Testis (tissue), 2 donors: Measurements from ENCODE around the gene SLC22A17.

ENCODE experiments used
- POLR2A ChIP-seq: fragments of 450-650 bp; IDR thresholded peaks from one replicate; pipeline ENCODE4 v1.6.1; 2017; ENCODE audit warnings: antibody characterized with exemption, mild to moderate bottlenecking, moderate library complexity
- TF ChIP-seq, protein P1 (sequence below), 3 experiments: fragments of 450-650 bp in 2 of 3; fragments of 200-600 bp in 1 of 3; sonication (generic) in 1 of 3; IDR thresholded peaks; one replicate each; pipeline ENCODE4 v1.5.1; 2016 to 2019; ENCODE audit warnings: antibody characterized with exemption in 3 of 3, mild to moderate bottlenecking in 2 of 3, moderate library complexity in 1 of 3

DNA sequence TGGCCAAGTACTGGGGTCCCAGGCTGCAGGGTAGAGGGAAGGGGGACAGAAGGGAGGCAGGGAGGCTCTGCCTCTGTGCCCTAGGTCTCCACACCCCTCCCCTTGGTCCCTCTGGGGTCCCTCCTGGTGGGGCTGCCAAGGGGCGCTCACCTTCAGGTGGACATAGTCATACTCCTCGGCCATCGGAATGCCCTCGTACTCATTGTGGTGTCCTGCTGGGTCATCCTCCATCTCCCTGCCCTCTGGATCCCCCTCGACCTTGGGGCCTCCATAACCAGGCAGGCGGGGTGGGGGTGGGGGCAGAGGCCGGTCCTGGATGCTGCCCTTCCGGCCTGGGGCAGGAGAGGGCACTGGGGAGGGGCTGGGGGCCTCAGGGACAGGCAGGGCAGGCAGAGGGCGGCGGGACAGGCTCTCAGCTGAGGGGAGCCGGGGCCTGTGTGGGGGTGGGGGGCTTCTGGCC is 6.5 kb upstream of the SLC22A17 start:
- TF ChIP-seq, protein P1, sequence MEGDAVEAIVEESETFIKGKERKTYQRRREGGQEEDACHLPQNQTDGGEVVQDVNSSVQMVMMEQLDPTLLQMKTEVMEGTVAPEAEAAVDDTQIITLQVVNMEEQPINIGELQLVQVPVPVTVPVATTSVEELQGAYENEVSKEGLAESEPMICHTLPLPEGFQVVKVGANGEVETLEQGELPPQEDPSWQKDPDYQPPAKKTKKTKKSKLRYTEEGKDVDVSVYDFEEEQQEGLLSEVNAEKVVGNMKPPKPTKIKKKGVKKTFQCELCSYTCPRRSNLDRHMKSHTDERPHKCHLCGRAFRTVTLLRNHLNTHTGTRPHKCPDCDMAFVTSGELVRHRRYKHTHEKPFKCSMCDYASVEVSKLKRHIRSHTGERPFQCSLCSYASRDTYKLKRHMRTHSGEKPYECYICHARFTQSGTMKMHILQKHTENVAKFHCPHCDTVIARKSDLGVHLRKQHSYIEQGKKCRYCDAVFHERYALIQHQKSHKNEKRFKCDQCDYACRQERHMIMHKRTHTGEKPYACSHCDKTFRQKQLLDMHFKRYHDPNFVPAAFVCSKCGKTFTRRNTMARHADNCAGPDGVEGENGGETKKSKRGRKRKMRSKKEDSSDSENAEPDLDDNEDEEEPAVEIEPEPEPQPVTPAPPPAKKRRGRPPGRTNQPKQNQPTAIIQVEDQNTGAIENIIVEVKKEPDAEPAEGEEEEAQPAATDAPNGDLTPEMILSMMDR (IDR thresholded peaks at IDR 0.05) = no peak
- no peak for TF ChIP-seq POLR2A
